SKM-1 treated with dmso at 0.1 percent for 144 hours (cell line): ENCODE results near the gene CDADC1.

ENCODE experiments used
- DNase-seq: peaks from one replicate; lab custom pipeline; 2025; ENCODE audit not compliant: unreplicated experiment; lab: John Stamatoyannopoulos, UW

Gene CDADC1

DNA sequence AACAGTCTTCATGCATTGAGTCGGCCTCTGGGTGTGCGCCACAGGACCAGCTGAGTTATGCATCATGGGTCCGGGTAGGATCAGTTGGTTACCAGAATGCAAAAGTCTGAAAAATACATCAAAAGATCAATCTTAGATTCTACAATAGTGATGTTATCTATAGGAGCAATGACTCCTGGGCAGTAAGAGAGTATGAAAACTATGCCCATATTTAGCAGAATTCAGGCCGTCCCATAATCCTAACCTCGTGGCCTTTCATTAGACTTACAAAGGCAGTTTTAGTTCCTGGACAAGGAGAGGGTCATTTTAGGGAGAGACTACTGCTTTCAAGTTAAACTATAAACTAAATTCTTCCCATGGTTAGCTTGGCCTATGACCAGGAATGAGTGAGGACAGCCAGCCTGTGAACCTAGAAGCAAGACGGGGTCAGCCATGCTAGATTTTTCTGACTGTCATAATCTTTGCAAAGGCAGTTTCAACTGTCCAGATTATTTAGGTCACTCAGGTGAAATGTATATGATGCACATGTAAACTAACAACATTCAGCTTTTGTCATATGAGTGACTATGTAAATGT lies 11.8 kb upstream of the CDADC1 start:
- DNase-seq: no peak

DNA sequence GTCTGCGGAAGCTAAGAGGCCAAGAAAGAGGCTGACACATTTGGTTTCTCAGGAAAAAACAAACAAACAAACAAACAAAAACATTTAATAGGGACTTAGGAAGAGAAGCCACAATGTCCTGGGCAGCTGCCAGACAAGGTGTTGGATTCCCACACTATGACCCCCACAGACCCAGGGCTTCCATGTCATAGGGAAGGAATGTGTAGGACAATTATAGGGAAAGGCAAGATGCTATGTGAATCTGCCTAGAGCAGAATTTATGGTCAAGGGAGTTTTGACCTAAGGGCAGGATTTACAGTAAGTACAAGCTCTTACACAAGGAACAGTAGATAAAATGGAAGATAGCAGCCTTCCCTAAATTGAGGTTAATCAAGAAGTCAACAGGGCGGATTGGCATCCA lies 9.1 kb upstream of the CDADC1 start:
- no peak for DNase-seq

DNA sequence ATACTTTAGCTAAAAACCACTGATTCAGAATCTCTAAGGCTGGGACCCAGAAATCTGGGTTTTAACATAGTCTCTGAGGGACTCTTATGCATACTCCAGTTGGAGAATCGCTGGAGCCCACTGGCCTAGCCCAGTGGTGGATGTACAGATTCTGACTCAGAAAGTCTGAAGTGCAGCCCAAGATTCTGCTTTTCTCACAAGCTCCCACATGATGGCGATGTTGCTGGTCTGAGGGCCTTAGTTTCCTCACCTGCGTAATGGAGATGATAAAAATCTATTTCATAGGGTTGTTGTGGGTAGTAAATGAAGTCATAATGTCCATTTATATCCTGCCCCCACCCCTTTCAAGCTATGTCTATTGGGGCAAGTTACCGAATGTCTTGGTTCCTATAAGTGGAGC lies 7.7 kb upstream of the CDADC1 start:
- no peak for DNase-seq

DNA sequence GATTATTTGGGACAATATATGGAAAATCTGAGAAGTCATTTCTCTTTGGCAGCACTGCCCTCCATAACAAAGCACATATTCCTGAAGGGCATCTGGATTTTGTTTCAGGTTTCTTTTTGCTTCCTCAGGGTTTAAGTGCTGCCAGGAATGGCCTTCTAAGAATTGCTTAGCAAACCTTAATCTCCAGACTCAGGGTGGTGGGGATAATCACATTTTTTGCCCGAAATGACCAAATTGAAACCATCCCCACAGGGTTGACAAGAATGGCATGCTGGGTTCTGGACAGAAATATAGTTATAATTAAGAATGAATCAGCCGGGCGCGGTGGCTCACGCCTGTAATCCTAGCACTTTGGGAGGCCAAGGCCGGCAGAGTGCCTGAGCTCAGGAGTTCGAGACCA lies 6.4 kb upstream of the CDADC1 start:
- no peak for DNase-seq

DNA sequence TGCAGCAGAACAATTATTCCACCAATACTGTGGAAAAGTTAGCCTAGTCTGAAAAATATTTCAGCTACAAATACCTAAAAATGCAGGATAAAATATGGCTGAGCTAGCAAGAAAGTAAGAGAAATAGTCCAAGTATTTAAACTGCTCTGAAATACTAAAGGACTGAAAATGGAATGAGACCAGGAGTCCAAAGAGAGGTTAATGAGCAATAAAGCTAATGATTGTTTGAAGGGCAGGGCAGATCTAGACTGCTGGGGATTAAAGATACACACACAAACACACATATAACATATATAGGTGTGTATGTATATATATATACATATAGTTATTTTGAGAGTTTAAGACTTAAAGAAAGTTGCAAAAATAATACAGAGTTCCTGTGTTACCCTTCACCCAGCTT lies 2.6 kb upstream of the CDADC1 start:
- DNase-seq: no peak

DNA sequence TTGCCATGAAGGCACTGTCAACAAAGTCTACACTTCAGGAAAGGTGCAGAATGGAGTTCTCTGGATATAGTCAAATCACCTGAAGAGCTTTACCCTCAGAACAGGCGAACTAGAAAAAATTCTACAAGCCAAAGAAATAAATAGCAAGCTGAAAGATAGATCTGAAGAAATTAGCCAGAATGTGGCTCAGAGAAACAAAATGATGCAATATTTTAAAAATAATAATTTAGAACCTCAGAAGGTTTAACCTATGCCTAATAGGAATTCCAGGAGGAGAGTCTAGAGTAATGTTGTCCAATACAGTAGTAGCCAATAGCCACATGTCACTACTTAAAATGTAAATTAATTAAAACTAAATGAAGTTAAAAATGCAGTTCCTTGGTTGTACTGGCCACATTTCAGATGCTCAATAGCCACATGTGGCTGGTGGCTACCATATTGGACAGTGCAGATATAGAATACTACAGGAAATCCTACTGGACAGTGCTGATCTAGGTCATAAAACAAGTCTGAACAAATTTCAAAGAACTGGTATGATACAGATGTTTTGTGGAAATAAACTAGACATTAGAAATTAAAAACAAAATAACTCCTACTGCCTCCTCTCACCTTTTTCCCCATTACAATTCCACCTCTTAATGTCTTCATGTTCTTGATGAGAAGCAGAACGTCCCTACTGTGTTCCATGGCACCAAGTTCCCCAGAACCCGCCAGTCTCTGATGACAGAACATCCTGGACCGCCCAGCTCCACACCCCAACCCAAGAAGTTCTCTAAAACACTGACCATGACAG lies 679 bp upstream of the CDADC1 start:
- peak; percentile 69 for DNase-seq

DNA sequence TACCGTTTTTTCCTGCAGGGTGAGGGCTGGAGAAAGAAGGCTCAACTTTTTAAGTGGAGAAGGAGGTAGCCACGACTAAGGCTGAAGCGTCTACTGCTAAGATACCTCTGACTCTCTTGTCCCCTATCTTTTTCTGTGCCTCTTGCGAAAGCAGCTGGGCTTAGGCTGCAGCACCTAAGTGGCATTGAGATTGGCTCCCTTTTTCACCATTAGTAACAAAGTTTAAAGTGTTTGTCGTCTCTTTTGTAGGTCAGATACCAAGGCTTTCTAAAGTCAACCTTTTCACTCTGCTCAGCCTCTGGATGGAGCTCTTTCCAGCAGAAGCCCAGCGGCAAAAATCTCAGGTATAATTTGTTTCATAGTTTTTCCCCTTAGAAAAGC lies 887 bp downstream of the CDADC1 start:
- no peak for DNase-seq

DNA sequence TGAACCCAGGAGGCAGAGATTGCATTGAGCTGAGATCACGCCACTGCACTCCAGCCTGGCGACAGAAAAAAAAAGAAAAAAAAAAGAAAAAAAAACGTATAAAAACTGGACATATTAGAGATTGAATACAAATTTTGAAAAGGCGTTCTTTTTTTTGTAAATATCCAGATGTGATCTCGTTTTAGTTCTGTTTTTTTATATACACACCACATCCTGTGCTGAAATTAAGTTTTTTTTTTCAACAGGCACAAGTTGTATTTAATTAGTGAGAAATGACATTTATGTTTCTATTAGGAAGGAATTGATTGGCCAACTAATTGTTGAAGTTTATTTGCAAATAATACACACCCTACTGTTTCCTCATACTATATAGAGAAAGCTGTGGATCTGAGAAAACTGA lies 3.6 kb downstream of the CDADC1 start:
- no peak for DNase-seq

DNA sequence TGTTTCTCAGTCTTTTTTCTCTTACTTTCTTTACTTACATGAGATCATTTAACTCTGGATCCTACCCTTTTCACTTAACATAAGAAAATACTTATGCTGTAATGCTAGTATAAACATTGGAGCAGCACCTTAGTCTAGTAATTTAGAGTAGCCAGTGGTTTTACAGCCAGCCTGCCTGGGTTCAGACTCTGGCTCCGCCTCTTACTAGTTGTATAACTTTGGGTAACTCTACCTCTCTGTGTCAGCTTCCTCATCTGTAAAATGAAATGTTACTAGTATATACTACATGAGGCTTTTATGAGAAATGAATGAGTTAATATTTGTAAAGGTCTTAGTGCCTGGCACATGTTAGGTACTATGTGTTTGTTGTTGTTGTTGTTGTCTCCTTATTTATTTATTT lies 5.6 kb downstream of the CDADC1 start:
- no peak for DNase-seq

DNA sequence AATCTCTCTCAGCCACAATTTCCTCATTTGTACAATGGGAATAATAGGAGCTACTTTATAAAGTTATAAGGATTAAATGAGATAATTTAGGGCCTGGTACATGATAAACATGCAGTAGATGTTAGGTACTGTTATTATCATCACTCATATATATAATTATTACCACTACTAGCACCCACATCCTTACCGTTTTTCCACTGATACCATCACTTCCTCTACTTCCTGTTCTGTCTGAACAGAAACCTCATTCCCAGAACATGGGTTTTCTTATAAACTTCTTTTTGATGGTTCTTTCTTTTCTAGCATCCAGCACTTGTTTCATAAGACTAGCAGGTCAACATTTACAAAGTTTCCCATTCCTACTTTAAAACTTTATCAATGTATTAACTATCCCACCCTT lies 6.3 kb downstream of the CDADC1 start:
- no peak for DNase-seq

DNA sequence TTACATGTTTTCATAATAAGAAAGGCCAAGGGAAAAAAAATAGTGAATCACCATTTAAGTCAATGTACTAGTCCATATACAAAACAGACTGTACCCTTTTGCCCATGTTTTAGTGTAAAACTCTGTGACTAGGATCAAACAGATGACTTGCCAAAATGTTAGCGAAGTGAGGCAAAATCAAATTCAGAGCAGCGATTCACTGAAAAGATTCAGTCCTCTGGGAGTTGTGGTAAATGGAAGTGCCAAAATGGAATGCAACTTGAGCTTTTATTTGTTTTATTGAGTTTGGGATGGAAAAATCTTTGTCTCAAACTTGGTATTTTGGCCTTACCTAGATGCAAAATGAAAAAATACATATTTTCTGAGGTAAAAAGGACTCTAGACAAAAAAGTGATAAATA lies 9.1 kb downstream of the CDADC1 start:
- no peak for DNase-seq

DNA sequence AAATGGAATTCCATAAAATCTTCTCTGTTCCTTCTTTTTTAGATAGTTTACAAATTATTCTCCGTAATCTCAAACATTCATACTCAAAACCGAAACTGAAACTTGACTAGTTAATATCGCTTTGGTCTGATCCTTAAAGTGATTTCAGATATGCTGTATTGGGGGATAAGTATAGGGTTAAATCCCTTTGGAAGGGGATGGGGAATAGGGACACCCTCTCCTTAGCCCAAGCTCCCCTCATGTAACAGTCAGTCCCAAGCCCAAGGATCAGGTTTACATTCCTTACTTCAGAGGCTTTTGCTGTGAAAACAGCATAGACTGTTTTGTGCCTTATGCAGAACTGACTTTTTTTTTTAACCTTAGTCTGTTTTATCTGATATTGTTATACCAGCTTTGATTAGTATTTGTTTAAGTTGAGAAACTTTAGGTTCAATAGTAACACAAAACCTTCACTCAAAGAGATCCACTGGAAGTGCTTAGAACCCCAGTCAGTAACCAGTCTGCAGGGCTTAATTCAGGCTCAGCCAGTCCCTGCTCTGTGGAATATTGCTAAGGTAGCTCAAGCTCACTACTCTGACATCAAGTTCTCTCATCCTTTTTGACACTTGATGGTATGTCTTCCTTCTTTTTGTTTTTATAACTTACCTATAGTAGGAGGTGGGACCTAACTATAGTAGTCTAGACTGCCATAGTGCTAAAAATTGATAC lies 10.5 kb downstream of the CDADC1 start:
- no peak for DNase-seq

DNA sequence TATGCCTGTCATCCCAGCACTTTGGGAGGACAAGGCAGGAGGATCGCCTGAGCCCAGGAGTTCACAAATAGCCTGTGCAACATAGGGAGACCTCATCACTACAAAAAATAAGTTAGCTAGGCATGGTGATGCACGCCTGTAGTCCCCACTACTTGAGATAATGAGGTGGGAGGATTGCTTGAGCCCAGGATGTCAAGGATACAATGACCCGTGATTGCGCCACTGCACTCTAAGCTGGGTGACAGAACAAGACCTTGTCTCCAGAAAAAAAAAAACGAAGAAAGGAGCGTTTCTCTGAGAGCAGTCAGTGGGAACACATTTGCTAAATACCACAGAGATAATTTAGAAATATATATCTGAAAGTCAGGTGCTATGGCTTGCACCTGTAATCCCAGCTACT lies 11.9 kb downstream of the CDADC1 start:
- DNase-seq: no peak

DNA sequence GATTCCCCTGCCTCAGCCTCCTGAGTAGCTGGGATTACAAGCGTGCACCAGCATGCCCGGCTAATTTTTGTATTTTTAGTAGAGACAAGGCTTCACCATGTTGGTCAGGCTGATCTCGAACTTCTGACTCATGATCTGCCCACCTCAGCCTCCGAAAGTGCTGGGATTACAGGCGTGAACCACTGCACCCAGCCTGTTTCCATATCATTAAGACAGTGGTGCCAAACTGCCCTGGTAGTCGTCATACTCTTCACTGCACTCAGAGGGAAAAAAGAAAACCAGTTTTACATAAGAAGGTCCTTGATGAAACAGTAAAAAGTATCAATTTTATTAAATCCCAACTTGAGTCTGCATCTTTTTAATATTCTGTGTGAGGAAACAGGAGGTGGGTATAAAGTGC lies 14.9 kb downstream of the CDADC1 start:
- DNase-seq: no peak

DNA sequence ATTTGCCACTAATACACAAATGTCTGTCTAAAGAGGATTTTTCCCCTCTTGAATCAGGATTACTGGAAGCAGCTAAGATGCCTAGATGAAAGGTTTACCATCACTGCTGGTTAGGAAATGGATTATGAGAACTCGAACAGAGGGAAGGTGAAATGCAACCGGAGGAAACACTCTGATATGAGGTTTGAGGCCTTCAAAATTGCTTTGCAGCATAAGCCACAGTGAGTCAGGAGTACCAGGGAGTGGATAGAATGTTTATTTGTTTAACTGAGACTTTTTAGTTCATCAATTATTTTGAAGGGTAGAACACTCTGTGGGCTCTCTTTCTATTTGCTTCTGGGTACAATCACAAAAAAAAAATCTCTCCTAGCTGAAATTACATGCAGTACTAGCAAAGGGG lies 18.1 kb downstream of the CDADC1 start:
- DNase-seq: no peak

DNA sequence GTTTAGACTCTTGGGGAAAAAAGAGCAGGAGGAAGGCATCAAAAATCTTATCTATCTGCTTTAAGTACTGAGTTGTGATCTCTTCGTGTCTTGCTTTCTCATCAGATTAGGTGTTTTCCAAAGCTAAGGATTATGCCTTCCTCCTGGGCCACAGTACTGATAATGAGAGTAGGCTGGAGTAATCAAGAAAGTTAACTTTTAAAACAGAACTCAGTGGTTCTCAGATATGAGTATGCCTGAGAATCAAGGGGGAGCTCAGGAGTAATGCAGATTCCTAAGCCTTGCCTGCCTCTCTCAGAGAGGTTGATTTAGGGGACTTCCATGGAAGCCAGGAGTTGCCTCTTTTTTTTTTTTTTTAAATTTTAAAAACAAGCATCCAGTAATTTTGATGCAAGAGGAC lies 23.5 kb downstream of the CDADC1 start:
- no peak for DNase-seq

DNA sequence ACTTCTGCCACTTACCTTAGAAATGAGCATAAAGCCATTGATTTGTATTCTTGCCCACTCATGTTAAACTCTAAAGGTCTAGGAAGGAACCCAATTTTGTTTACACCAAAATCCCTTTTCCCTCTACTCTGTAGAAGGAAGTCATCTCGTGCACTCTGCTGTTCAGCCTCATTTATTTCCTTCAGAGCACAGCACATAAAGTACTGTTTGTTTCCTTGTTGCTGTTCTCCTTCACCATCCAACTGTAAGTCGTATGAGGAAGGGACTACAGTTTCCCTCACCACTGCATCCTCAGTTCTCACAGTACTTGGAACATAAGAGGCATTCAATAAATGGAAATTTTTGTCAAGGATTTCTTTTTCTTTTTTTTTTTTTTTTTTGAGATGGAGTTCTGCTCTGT lies 24.6 kb downstream of the CDADC1 start:
- DNase-seq: no peak

DNA sequence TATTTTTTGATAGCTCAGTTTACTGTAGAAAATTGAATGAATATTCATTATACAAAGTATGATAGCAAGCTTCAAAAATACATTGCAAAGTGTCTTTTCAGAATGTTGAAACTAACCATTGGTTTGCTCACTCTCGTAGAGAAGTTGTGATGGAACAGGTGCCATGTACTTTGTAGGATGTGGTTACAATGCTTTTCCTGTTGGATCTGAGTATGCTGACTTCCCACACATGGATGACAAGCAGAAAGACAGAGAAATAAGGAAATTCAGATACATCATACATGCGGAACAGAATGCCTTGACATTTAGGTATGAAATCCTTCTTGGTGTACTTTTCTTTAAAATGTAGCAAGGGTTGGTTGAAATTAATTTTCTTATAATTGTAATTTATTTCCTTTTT lies 30.5 kb downstream of the CDADC1 start:
- DNase-seq: no peak

DNA sequence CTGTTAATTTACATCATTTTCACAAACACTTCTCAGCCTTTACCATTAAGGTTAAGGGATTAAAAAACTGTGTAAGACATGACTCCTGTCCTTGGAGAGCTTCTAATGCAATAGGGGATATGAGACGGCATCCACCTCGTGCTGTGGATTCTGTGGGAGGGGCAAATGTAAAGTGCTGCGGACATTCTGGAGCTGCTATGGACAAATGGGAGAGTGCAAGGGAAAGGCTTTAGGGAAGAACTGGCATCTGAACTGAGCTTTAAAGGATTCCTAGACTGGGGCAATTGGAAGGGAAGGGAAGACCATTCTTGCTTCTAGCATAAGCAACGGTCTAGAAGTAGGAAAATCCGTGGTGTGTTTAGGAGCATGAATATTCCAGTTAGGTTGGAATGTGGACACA lies 31.4 kb downstream of the CDADC1 start:
- no peak for DNase-seq

DNA sequence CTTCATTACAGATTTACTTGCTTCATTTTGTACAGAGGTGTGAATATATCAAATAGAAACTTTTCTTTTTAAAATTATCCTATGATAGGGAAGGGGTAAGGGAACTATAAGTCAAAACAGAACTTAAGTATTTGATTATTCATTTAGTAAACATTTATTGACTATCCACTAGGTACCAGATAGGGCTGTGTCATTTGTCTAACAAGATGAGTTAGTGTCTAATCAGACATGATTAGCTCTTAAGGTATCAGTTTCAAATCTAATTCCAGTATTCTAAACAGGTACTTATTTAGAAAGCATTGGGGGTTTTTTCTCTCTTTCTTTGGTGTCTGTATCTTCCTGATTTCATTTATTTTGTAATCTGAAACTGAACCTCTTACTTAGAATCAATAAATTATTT lies 32.2 kb downstream of the CDADC1 start:
- no peak for DNase-seq

DNA sequence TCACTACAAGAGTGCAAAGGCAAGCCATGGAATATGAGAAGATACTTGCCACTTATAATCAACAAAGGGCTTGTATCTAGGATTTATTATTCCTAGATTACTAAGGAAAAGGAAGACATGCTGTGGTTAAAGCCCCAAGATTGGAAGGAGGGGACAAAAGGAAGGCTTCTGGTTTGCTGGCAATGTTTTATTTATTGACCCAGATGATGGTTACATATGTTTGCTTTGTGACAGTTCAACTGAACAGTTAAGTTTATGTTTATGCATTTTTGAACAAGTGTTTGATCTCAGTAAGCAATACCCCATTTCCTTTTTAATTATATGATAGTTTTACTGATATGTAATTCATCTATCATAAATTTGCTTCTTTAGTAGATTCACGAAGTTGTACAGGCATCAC lies 40.3 kb downstream of the CDADC1 start:
- no peak for DNase-seq

DNA sequence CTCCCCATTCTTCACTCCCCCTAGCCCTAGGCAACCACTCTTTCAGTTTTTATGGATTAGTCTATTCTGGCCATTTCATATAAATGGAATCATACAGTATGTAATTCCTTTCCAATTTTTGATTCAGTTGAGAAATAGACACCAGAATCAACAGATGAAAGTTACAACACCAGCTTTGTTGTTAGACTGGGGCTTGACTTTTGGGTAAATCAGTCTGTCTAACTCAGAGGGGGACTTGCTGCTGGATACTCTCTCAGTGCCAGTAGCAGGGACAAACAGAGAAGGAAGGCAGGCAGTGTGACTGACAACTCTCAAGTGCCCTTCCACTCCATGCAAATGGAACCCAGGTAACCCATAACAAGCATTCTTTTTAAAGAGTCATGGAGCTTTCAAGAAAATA lies 40.7 kb downstream of the CDADC1 start:
- DNase-seq: no peak
